Vagina (tissue), 2 donors: Measurements from ENCODE around the gene SRPK1.

Experiments used
- CTCF ChIP-seq, 3 experiments: fragments of 450-650 bp in 2 of 3; fragments of 200-600 bp in 1 of 3; sonication (generic) in 1 of 3; IDR thresholded peaks; one replicate each; pipeline ENCODE4 v1.5.1; 2017 to 2019; ENCODE audit warnings: antibody characterized with exemption in 3 of 3, mild to moderate bottlenecking in 2 of 3, moderate library complexity in 2 of 3
- POLR2A ChIP-seq, 2 donors: fragments of 450-650 bp; IDR thresholded peaks; one replicate each; pipeline ENCODE4 v1.6.1; 2017; ENCODE audit warnings: antibody characterized with exemption in 2 of 2, mild to moderate bottlenecking in 2 of 2, moderate library complexity in 2 of 2
- POLR2AphosphoS5 ChIP-seq, 2 donors: sonication (generic); formaldehyde crosslinking; IDR thresholded peaks; one replicate each; pipeline ENCODE4 v1.9.0; 2017; ENCODE audit warnings: antibody characterized with exemption in 2 of 2, mild to moderate bottlenecking in 2 of 2, low read depth in 1 of 2; ENCODE audit not compliant: insufficient read depth in 1 of 2

- TF ChIP-seq CTCF (IDR thresholded peaks at IDR 0.05) (no peak), POLR2AphosphoS5 (IDR thresholded peaks at IDR 0.05; ENCODE audit: insufficient read depth in 1 of 2, low read depth in 1 of 2) (no peak), POLR2A (IDR thresholded peaks at IDR 0.05) (no peak)
These were observed 130.2 kb downstream of the SRPK1 start for GRCh38 chr6:35790683-35791082.
